Gastrocnemius medialis (tissue), 4 donors: Measurements from ENCODE around the gene IRS1. TPM values are rescaled to one million over a fixed set of nuclear protein-coding genes. Genes with fewer than 3 reads are reported as not detected.

Experiments
- ATAC-seq, 2 donors: fragments of 150-250 bp; one replicate each; pipeline ENCODE4 v1.9.1; 2016
- DNase-seq, 2 donors: peaks; one replicate each; pipeline ENCODE4 v3.0.0-alpha.2; 2019
- H3K27ac ChIP-seq, 4 donors: fragments of 200-600 bp; sonication (generic); 1 replicate in 1 of 4; 2 replicates in 3 of 4; pipeline ENCODE4 v1.5.1; 2016 to 2018; ENCODE audit warnings: mild to moderate bottlenecking in 2 of 4, moderate library complexity in 1 of 4
- H3K27me3 ChIP-seq, 3 donors: fragments of 200-600 bp; sonication (generic) in 2 of 3; 1 replicate in 1 of 3; 2 replicates in 2 of 3; pipeline versions ENCODE4 v1.5.1 to v1.6.0; 2016 to 2019; ENCODE audit warnings: mild to moderate bottlenecking in 1 of 3, moderate library complexity in 1 of 3
- H3K36me3 ChIP-seq, 2 donors: fragments of 200-600 bp; sonication (generic) in 1 of 2; one replicate each; pipeline ENCODE4 v1.5.1; 2017 to 2018
- H3K4me1 ChIP-seq, 2 donors: fragments of 200-600 bp; sonication (generic) in 1 of 2; one replicate each; pipeline ENCODE4 v1.5.1; 2016 to 2017; ENCODE audit warnings: mild to moderate bottlenecking in 2 of 2
- H3K4me3 ChIP-seq, 4 donors: fragments of 200-600 bp; sonication (generic) in 3 of 4; 1 replicate in 1 of 4; 2 replicates in 3 of 4; pipeline ENCODE4 v1.5.1; 2016 to 2019; ENCODE audit warnings: mild to moderate bottlenecking in 2 of 4
- H3K9me3 ChIP-seq, 3 donors: fragments of 200-600 bp; sonication (generic) in 2 of 3; 1 replicate in 1 of 3; 2 replicates in 2 of 3; pipeline ENCODE4 v1.5.1; 2016 to 2019
- POLR2A ChIP-seq, 2 donors: fragments of 450-650 bp; IDR thresholded peaks; one replicate each; pipeline ENCODE4 v1.6.1; 2017; ENCODE audit warnings: antibody characterized with exemption in 2 of 2, mild to moderate bottlenecking in 2 of 2, moderate library complexity in 2 of 2
- in situ Hi-C, 4 donors: fragments of 200-750 bp; cut with MboI; loops; one replicate each; pipeline versions ENCODE4 v1.15.0 to v1.8.0; 2017; ENCODE audit warnings: low sequenced_read_pairs in 4 of 4
- intact Hi-C: fragments of 100-400 bp; cut with DNase I; formaldehyde crosslinking; loops from one replicate; pipeline ENCODE4 v1.15.1; 2023; ENCODE audit warnings: low total_unique reads
- total RNA-seq, 4 donors: library from RNA; depleted of rRNA; stranded (reverse); fragments of >200 nt; gene quantifications; one replicate each; pipeline versions ENCODE4 v1.1.0 to v1.2.3, GENCODE V29; 2016
- TF ChIP-seq, protein P1 (sequence below), 5 experiments: fragments of 450-650 bp in 3 of 5; fragments of 200-600 bp in 2 of 5; sonication (generic) in 2 of 5; IDR thresholded peaks in 4 of 5; conservative IDR thresholded peaks in 1 of 5; 1 replicate in 4 of 5; 2 replicates in 1 of 5; pipeline ENCODE4 v1.5.1; 2016 to 2019; ENCODE audit warnings: antibody characterized with exemption in 5 of 5, mild to moderate bottlenecking in 3 of 5, moderate library complexity in 3 of 5

Gene IRS1
- total RNA-seq, 4 donors from 2014 or later, result 2.2 to 71.1 (median 6.3) TPM

DNA sequence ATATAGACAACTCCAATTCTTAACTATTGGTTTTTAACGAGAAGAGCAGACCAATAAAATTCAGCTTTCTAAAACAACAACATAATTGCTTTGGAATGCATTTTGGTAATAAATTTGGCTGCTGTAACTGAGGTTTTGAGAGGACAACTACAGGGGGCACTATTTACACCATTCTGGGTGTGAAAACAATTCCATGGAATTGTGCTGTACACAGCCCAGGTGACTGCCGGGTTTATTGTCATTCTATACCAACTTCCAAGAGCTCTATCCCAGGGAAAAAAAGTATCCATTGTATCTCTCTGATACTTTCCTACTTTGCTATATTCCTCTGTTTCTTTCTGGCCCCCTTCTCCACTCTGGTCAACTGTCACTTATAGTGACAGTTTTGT is 38.4 kb downstream of the IRS1 start:
- DNase-seq, result no peak
- peak overlapping the region; percentile 83 to 94 (median 92) for H3K27ac ChIP-seq
- TF ChIP-seq, protein P1, sequence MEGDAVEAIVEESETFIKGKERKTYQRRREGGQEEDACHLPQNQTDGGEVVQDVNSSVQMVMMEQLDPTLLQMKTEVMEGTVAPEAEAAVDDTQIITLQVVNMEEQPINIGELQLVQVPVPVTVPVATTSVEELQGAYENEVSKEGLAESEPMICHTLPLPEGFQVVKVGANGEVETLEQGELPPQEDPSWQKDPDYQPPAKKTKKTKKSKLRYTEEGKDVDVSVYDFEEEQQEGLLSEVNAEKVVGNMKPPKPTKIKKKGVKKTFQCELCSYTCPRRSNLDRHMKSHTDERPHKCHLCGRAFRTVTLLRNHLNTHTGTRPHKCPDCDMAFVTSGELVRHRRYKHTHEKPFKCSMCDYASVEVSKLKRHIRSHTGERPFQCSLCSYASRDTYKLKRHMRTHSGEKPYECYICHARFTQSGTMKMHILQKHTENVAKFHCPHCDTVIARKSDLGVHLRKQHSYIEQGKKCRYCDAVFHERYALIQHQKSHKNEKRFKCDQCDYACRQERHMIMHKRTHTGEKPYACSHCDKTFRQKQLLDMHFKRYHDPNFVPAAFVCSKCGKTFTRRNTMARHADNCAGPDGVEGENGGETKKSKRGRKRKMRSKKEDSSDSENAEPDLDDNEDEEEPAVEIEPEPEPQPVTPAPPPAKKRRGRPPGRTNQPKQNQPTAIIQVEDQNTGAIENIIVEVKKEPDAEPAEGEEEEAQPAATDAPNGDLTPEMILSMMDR (IDR thresholded peaks at IDR 0.05 in 4 of 5, conservative IDR thresholded peaks at IDR 0.05 in 1 of 5), result peak in 1 of 5 experiments; percentile 24
- TF ChIP-seq POLR2A (IDR thresholded peaks at IDR 0.05), result no peak
- in situ Hi-C loops (no loop called here), intact Hi-C loops (no loop called here)
- peaks cover 65 to 70% of the 10 kb centered on the region in 2 donors for H3K4me1 ChIP-seq
- no peaks in the 10 kb centered on the region for H3K27me3 ChIP-seq
- ATAC-seq, result no peak
- peak overlapping the region in 1 of 4 donors; percentile 6 for H3K4me3 ChIP-seq
- H3K9me3 ChIP-seq, result no peaks in the 10 kb centered on the region
- no peaks in the 10 kb centered on the region for H3K36me3 ChIP-seq

DNA sequence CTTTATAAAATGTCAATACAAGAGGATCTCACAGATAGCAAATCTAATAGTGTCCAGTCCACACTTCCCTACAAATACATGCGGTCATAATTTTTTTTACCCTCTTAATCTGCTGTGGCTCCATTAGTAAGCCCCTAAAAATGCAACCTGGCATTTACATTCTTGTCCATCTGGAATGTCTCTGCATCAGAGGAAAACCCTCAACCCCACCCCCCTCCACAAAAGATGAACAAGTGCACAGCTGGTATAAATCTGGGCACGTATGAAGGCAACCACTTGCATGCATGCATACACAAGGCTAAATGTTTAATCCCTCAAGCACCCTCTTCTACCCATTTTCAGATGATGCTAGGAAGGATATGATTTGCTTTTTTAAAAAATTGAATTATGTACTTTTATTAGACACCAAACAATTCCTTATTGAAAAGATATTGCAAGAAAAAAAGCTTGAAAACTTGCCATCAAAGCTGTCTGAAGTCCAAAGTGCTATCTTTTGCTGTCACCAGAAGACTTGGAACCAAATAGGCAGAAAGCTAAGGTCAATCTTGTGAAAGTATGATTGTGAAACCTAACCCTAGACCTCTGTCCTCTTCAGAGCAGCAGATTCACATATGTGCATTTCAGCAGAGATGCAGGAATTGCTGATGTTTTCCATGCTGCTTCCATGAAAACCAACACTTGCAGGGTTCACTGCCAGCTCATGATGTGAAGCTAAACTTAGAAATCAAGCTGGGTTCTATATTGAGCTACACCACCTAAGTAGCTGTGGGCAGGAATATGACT is 39.0 kb downstream of the IRS1 start:
- ATAC-seq (peak; percentile 79 to 83), DNase-seq (peak; percentile 46 to 63)
- intact Hi-C loops, result no loop called here
- H3K4me3 ChIP-seq, result peak overlapping the region; percentile 4 to 21 (median 16)
- no peaks in the 10 kb centered on the region for H3K36me3 ChIP-seq
- peaks cover 71% of the 10 kb centered on the region in 2 donors for H3K4me1 ChIP-seq
- TF ChIP-seq, protein P1 (IDR thresholded peaks at IDR 0.05 in 4 of 5, conservative IDR thresholded peaks at IDR 0.05 in 1 of 5), result no peak
- no peak for TF ChIP-seq POLR2A (IDR thresholded peaks at IDR 0.05)
- H3K27me3 ChIP-seq, result no peaks in the 10 kb centered on the region
- no peaks in the 10 kb centered on the region for H3K9me3 ChIP-seq
- H3K27ac ChIP-seq, result peak overlapping the region; percentile 83 to 94 (median 92)
- in situ Hi-C loops, result no loop called here

GRCh38 chr2:226759768-226760167 is 39.9 kb downstream of the IRS1 start:
- peak overlapping the region; percentile 83 to 94 (median 92) for H3K27ac ChIP-seq
- in situ Hi-C loops, result no loop called here
- H3K4me1 ChIP-seq, result peaks cover 71 to 78% of the 10 kb centered on the region in 2 donors
- intact Hi-C loops, result loop anchor here (5.0 kb wide), 1 partner anchor 33 kb away; no protein-coding TSS in a partner anchor
- no peaks in the 10 kb centered on the region for H3K27me3 ChIP-seq
- no peaks in the 10 kb centered on the region for H3K36me3 ChIP-seq
- TF ChIP-seq POLR2A (IDR thresholded peaks at IDR 0.05), result peak in 1 of 2 donors; percentile 13
- TF ChIP-seq, protein P1 (IDR thresholded peaks at IDR 0.05 in 4 of 5, conservative IDR thresholded peaks at IDR 0.05 in 1 of 5), result no peak
- peak overlapping the region; percentile 2 to 21 (median 16) for H3K4me3 ChIP-seq
- no peaks in the 10 kb centered on the region for H3K9me3 ChIP-seq
- peak; percentile 34 to 42 for ATAC-seq
- peak; percentile 54 to 69 for DNase-seq

DNA sequence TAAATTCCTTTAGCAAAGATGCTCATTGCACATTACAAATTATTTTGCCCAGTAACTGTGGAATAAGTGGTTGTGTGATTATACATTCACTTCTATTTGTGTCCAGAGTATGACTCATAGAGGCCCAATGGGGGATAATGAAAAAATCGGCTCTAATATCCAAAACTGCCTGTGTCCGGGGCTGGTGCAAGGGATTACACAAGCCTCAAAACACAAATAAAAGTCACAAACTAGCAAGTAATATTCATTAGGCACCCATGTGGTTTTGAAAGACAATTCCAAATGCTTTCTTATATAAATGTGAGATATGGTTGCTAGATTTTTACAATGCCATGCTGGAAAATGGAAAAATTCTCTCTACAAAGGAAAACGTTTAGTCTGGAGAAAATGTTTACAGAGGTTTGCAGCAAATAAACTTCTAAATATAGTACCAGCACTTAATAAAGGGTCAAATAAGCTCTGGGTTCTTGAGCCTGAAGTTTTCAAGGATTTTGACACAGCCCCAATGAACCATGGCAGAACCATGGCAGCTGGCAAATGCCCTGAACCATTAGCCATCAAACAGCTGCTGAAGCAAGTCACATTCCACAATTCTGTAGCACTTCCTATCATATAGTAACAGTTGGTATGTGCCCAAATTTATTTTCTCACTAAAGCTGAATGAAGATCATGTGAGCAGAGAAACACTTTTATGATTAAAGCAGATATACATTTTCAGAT is 40.5 kb downstream of the IRS1 start:
- no peaks in the 10 kb centered on the region for H3K36me3 ChIP-seq
- no peaks in the 10 kb centered on the region for H3K27me3 ChIP-seq
- peaks cover 75 to 85% of the 10 kb centered on the region in 2 donors for H3K4me1 ChIP-seq
- H3K4me3 ChIP-seq, result peak overlapping the region in 2 of 4 donors; percentile 15 to 21
- H3K9me3 ChIP-seq, result no peaks in the 10 kb centered on the region
- no peak for TF ChIP-seq POLR2A (IDR thresholded peaks at IDR 0.05)
- TF ChIP-seq, protein P1 (IDR thresholded peaks at IDR 0.05 in 4 of 5, conservative IDR thresholded peaks at IDR 0.05 in 1 of 5), result no peak
- ATAC-seq (peak in 1 of 2 donors; percentile 28), DNase-seq (no peak)
- intact Hi-C loops (loop anchor here (5.0 kb wide), 1 partner anchor 33 kb away; no protein-coding TSS in a partner anchor), in situ Hi-C loops (no loop called here)
- peak overlapping the region; percentile 83 to 94 (median 92) for H3K27ac ChIP-seq
